GM19397 (cell line): ENCODE measurements around the gene TOX2.

Experiments used
- ATAC-seq: cut with Tn5 transposase; IDR thresholded peaks from one replicate; pipeline ENCODE4 v1.9.1; 2021; ENCODE audit warnings: mild to moderate bottlenecking, moderate library complexity; ENCODE audit not compliant: unreplicated experiment

Gene TOX2

GRCh38 chr20:43915211-43916072 is 790 bp downstream of the TOX2 start:
- ATAC-seq: no peak

GRCh38 chr20:43916073-43916880 is 1.6 kb downstream of the TOX2 start:
- no peak for ATAC-seq

- ATAC-seq: no peak
These were observed 2.3 kb downstream of the TOX2 start for GRCh38 chr20:43916881-43917371.

GRCh38 chr20:43917380-43917779 is 2.7 kb downstream of the TOX2 start:
- ATAC-seq: no peak

- ATAC-seq: no peak
These were observed 5.2 kb downstream of the TOX2 start for GRCh38 chr20:43919686-43920403.

- ATAC-seq: no peak
These were observed 6.1 kb downstream of the TOX2 start for GRCh38 chr20:43920797-43921196.

- no peak for ATAC-seq
These were observed 6.7 kb downstream of the TOX2 start for GRCh38 chr20:43921227-43921780.

GRCh38 chr20:43922614-43923013 is 8.0 kb downstream of the TOX2 start:
- no peak for ATAC-seq

GRCh38 chr20:43923322-43923721 is 8.7 kb downstream of the TOX2 start:
- ATAC-seq: no peak

GRCh38 chr20:43923917-43924316 is 9.3 kb downstream of the TOX2 start:
- no peak for ATAC-seq

- ATAC-seq: no peak
These were observed 10.6 kb downstream of the TOX2 start for GRCh38 chr20:43925215-43925614.

GRCh38 chr20:43925801-43926200 is 11.1 kb downstream of the TOX2 start:
- ATAC-seq: no peak

GRCh38 chr20:43926287-43927050 is 11.8 kb downstream of the TOX2 start:
- ATAC-seq: no peak

- ATAC-seq: no peak
These were observed 17.3 kb downstream of the TOX2 start for GRCh38 chr20:43931976-43932375.

- ATAC-seq: no peak
These were observed 20.2 kb downstream of the TOX2 start for GRCh38 chr20:43934833-43935232.

- ATAC-seq: no peak
These were observed 21.6 kb downstream of the TOX2 start for GRCh38 chr20:43936104-43936770.

- ATAC-seq: no peak
These were observed 22.2 kb downstream of the TOX2 start for GRCh38 chr20:43936805-43937204.

- no peak for ATAC-seq
These were observed 22.9 kb downstream of the TOX2 start for GRCh38 chr20:43937591-43937990.

- no peak for ATAC-seq
These were observed 23.5 kb downstream of the TOX2 start for GRCh38 chr20:43938017-43938655.
